HG03280 (cell line): ENCODE data around the gene ADAMTS9.

Source experiments
- ATAC-seq: cut with Tn5 transposase; IDR thresholded peaks from one replicate; pipeline ENCODE4 v1.9.1; 2021; ENCODE audit warnings: mild to moderate bottlenecking, moderate library complexity; ENCODE audit not compliant: unreplicated experiment

The ADAMTS9 gene

GRCh38 chr3:64687781-64688604, at the start of gene ADAMTS9:
TSS of gene ADAMTS9 (minus strand) at chr3:64688000. CDS start at chr3:64687657, 343 bp downstream.
- no peak for ATAC-seq

- no peak for ATAC-seq
Measured at GRCh38 chr3:64732576-64732975, 44.8 kb upstream of the ADAMTS9 start.

GRCh38 chr3:64730681-64731080, 42.9 kb upstream of the ADAMTS9 start:
- ATAC-seq, result no peak

GRCh38 chr3:64728994-64729393, 41.2 kb upstream of the ADAMTS9 start:
- no peak for ATAC-seq

- no peak for ATAC-seq
Measured at GRCh38 chr3:64728428-64728827, 40.6 kb upstream of the ADAMTS9 start.

GRCh38 chr3:64726414-64727090, 38.8 kb upstream of the ADAMTS9 start:
- ATAC-seq, result no peak

- no peak for ATAC-seq
Measured at GRCh38 chr3:64718976-64719375, 31.2 kb upstream of the ADAMTS9 start.

GRCh38 chr3:64717872-64718613, 30.2 kb upstream of the ADAMTS9 start:
- no peak for ATAC-seq

GRCh38 chr3:64717411-64717810, 29.6 kb upstream of the ADAMTS9 start:
- ATAC-seq, result no peak

GRCh38 chr3:64716110-64716710, 28.4 kb upstream of the ADAMTS9 start:
- ATAC-seq, result no peak

- no peak for ATAC-seq
Measured at GRCh38 chr3:64715211-64715982, 27.6 kb upstream of the ADAMTS9 start.

GRCh38 chr3:64708456-64708855, 20.7 kb upstream of the ADAMTS9 start:
- ATAC-seq, result no peak

GRCh38 chr3:64705946-64706345, 18.1 kb upstream of the ADAMTS9 start:
- no peak for ATAC-seq

GRCh38 chr3:64696896-64697295, 9.1 kb upstream of the ADAMTS9 start:
- ATAC-seq, result no peak

- no peak for ATAC-seq
Measured at GRCh38 chr3:64694114-64694513, 6.3 kb upstream of the ADAMTS9 start.

GRCh38 chr3:64693031-64693430, 5.2 kb upstream of the ADAMTS9 start:
- no peak for ATAC-seq

GRCh38 chr3:64691051-64691450, 3.3 kb upstream of the ADAMTS9 start:
- no peak for ATAC-seq

- ATAC-seq, result no peak
Measured at GRCh38 chr3:64687086-64687780, 567 bp downstream of the ADAMTS9 start.

GRCh38 chr3:64686446-64686908, 1.3 kb downstream of the ADAMTS9 start:
- no peak for ATAC-seq
